ENCODE data around the gene STRAP.

- TF ChIP-seq CTCF (IDR thresholded peaks at IDR 0.05; ENCODE audit: control extremely low read depth in 1 of 3, insufficient read depth in 1 of 3, low read depth in 1 of 3, low read length in 3 of 3) (no peak), ZNF274 (IDR thresholded peaks at IDR 0.05; ENCODE audit: borderline replicate concordance, extremely low read depth, low read length) (no peak)
Observed at GRCh38 chr12:15875863-15876262, 6.3 kb upstream of the STRAP start.

Data from H1 (cell line).